Measurements from ENCODE around the gene EIF2B2. TPM values are rescaled to one million over a fixed set of nuclear protein-coding genes. Genes with fewer than 3 reads are reported as not detected.

EIF2B2 gene
- total RNA-seq, 1 donor from 2014 or later: 37.7 TPM

- Histone ChIP-seq H3K36me3 (ENCODE audit: insufficient read depth, low read length) (no peaks in the 10 kb centered on the region), H2AFZ (ENCODE audit: low read depth, low read length) (no peak overlapping the region), H4K20me1 (ENCODE audit: insufficient read depth, low read length) (no peaks in the 10 kb centered on the region), H3K27ac (ENCODE audit: low read depth, low read length) (no peak overlapping the region), H3K79me2 (ENCODE audit: insufficient read depth, low read length) (peaks cover 5% of the 10 kb centered on the region), H3K4me2 (ENCODE audit: low read length) (peak overlapping the region; percentile 15), H3K27me3 (ENCODE audit: insufficient read depth, low read length) (no peaks in the 10 kb centered on the region), H3K4me3 (ENCODE audit: insufficient read depth, low read depth, low read length) (no peak overlapping the region), H3K9me3 (ENCODE audit: insufficient read depth, low read depth, low read length) (no peaks in the 10 kb centered on the region), H3K4me1 (ENCODE audit: insufficient read depth, low read length) (peaks cover 12% of the 10 kb centered on the region), H3K9ac (ENCODE audit: low read length) (no peak overlapping the region)
- TF ChIP-seq, protein P1, sequence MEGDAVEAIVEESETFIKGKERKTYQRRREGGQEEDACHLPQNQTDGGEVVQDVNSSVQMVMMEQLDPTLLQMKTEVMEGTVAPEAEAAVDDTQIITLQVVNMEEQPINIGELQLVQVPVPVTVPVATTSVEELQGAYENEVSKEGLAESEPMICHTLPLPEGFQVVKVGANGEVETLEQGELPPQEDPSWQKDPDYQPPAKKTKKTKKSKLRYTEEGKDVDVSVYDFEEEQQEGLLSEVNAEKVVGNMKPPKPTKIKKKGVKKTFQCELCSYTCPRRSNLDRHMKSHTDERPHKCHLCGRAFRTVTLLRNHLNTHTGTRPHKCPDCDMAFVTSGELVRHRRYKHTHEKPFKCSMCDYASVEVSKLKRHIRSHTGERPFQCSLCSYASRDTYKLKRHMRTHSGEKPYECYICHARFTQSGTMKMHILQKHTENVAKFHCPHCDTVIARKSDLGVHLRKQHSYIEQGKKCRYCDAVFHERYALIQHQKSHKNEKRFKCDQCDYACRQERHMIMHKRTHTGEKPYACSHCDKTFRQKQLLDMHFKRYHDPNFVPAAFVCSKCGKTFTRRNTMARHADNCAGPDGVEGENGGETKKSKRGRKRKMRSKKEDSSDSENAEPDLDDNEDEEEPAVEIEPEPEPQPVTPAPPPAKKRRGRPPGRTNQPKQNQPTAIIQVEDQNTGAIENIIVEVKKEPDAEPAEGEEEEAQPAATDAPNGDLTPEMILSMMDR (IDR thresholded peaks at IDR 0.05; ENCODE audit: insufficient read depth, low read depth, low read length): no peak
- TF ChIP-seq EZH2 (IDR thresholded peaks at IDR 0.05; ENCODE audit: insufficient read depth, low read length): no peak
- Mint-ChIP-seq H3K9me3 (ENCODE audit: unreplicated experiment) (no peaks in the 10 kb centered on the region), H3K27ac (ENCODE audit: unreplicated experiment) (no peak overlapping the region), H3K4me1 (ENCODE audit: low read depth, unreplicated experiment) (peaks cover 25% of the 10 kb centered on the region), H3K36me3 (ENCODE audit: low read depth, unreplicated experiment) (peaks cover 11% of the 10 kb centered on the region), H3K27me3 (ENCODE audit: low read depth, unreplicated experiment) (no peaks in the 10 kb centered on the region), H3K4me3 (ENCODE audit: unreplicated experiment) (no peak overlapping the region)
- no peak for FAIRE-seq
- no peak for DNase-seq (ENCODE audit: low read depth)
Observed at GRCh38 chr14:75041613-75042012, 38.9 kb downstream of the EIF2B2 start.

DNA sequence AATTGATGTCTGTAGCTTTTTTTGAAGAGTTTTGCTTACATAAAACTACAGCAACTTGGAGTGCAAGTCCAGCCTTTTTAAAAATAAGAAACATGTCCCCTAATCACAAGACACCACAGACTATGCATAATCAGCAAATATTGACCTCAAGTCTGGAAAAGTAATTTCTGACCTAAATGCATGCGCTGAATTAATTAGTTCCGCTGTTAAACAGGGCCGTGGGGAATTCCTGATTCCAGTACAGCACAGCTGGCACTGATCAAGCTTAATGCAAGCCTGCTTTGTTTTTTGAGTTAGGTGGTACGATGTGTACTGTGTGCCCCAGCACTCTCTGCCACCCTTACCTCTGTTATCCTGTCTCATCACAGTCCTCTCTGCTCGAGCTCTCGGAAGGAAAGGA is 39.3 kb downstream of the EIF2B2 start:
- no peaks in the 10 kb centered on the region for H3K9me3 ChIP-seq (ENCODE audit: insufficient read depth, low read depth, low read length)
- no peaks in the 10 kb centered on the region for H3K27me3 ChIP-seq (ENCODE audit: insufficient read depth, low read length)
- no peak overlapping the region for H3K4me3 Mint-ChIP-seq (ENCODE audit: unreplicated experiment)
- no peak overlapping the region for H3K27ac ChIP-seq (ENCODE audit: low read depth, low read length)
- no peak overlapping the region for H3K4me3 ChIP-seq (ENCODE audit: insufficient read depth, low read depth, low read length)
- H3K9me3 Mint-ChIP-seq (ENCODE audit: unreplicated experiment): no peaks in the 10 kb centered on the region
- no peak for FAIRE-seq
- no peak overlapping the region for H3K27ac Mint-ChIP-seq (ENCODE audit: unreplicated experiment)
- no peaks in the 10 kb centered on the region for H4K20me1 ChIP-seq (ENCODE audit: insufficient read depth, low read length)
- peaks cover 25% of the 10 kb centered on the region for H3K4me1 Mint-ChIP-seq (ENCODE audit: low read depth, unreplicated experiment)
- no peaks in the 10 kb centered on the region for H3K27me3 Mint-ChIP-seq (ENCODE audit: low read depth, unreplicated experiment)
- peaks cover 12% of the 10 kb centered on the region for H3K4me1 ChIP-seq (ENCODE audit: insufficient read depth, low read length)
- H3K9ac ChIP-seq (ENCODE audit: low read length): no peak overlapping the region
- H3K36me3 Mint-ChIP-seq (ENCODE audit: low read depth, unreplicated experiment): peaks cover 7% of the 10 kb centered on the region
- peaks cover 5% of the 10 kb centered on the region for H3K79me2 ChIP-seq (ENCODE audit: insufficient read depth, low read length)
- peak; percentile 51 for DNase-seq (ENCODE audit: low read depth)
- H3K4me2 ChIP-seq (ENCODE audit: low read length): peak overlapping the region; percentile 15
- no peak overlapping the region for H2AFZ ChIP-seq (ENCODE audit: low read depth, low read length)
- TF ChIP-seq, protein P1 (IDR thresholded peaks at IDR 0.05; ENCODE audit: insufficient read depth, low read depth, low read length): no peak
- TF ChIP-seq EZH2 (IDR thresholded peaks at IDR 0.05; ENCODE audit: insufficient read depth, low read length): no peak
- no peaks in the 10 kb centered on the region for H3K36me3 ChIP-seq (ENCODE audit: insufficient read depth, low read length)

GRCh38 chr14:75044322-75044721 is 41.6 kb downstream of the EIF2B2 start:
- H3K27me3 ChIP-seq (ENCODE audit: insufficient read depth, low read length): no peaks in the 10 kb centered on the region
- H2AFZ ChIP-seq (ENCODE audit: low read depth, low read length): no peak overlapping the region
- H3K36me3 Mint-ChIP-seq (ENCODE audit: low read depth, unreplicated experiment): no peaks in the 10 kb centered on the region
- peaks cover 12% of the 10 kb centered on the region for H3K4me1 ChIP-seq (ENCODE audit: insufficient read depth, low read length)
- TF ChIP-seq, protein P1 (IDR thresholded peaks at IDR 0.05; ENCODE audit: insufficient read depth, low read depth, low read length): no peak
- no peak for TF ChIP-seq EZH2 (IDR thresholded peaks at IDR 0.05; ENCODE audit: insufficient read depth, low read length)
- H3K9me3 ChIP-seq (ENCODE audit: insufficient read depth, low read depth, low read length): no peaks in the 10 kb centered on the region
- H3K27me3 Mint-ChIP-seq (ENCODE audit: low read depth, unreplicated experiment): no peaks in the 10 kb centered on the region
- H3K4me1 Mint-ChIP-seq (ENCODE audit: low read depth, unreplicated experiment): peaks cover 25% of the 10 kb centered on the region
- DNase-seq (ENCODE audit: low read depth) (peak; percentile 81), FAIRE-seq (peak; percentile 26)
- no peaks in the 10 kb centered on the region for H3K9me3 Mint-ChIP-seq (ENCODE audit: unreplicated experiment)
- no peak overlapping the region for H3K27ac Mint-ChIP-seq (ENCODE audit: unreplicated experiment)
- H3K9ac ChIP-seq (ENCODE audit: low read length): no peak overlapping the region
- no peaks in the 10 kb centered on the region for H3K36me3 ChIP-seq (ENCODE audit: insufficient read depth, low read length)
- peaks cover 7% of the 10 kb centered on the region for H3K79me2 ChIP-seq (ENCODE audit: insufficient read depth, low read length)
- H4K20me1 ChIP-seq (ENCODE audit: insufficient read depth, low read length): no peaks in the 10 kb centered on the region
- no peak overlapping the region for H3K4me3 ChIP-seq (ENCODE audit: insufficient read depth, low read depth, low read length)
- H3K27ac ChIP-seq (ENCODE audit: low read depth, low read length): no peak overlapping the region
- peak overlapping the region; percentile 53 for H3K4me2 ChIP-seq (ENCODE audit: low read length)
- no peak overlapping the region for H3K4me3 Mint-ChIP-seq (ENCODE audit: unreplicated experiment)

All from astrocyte (in vitro differentiated cells and primary cell).